Pancreas (tissue), 10 donors: Measurements from ENCODE around the gene ATAD3B. TPM values are rescaled to one million over a fixed set of nuclear protein-coding genes. Genes with fewer than 3 reads are reported as not detected.
"Not testable (repeated sequence)": the region's sequence is repeated elsewhere in the genome, so short reads cannot be mapped to it uniquely, and the experiment has no call there.

Experiments used
- ATAC-seq, 4 donors: fragments of 200-7000 bp; cut with Tn5 transposase; one replicate each; pipeline versions ENCODE4 v1.8.0 to v1.9.1; 2020; ENCODE audit warnings: mild to moderate bottlenecking in 4 of 4, moderate library complexity in 4 of 4
- DNase-seq, 6 donors: peaks; one replicate each; pipeline ENCODE4 v3.0.0-alpha.2; 2020
- FAIRE-seq: peaks from 2 replicates; lab custom pipeline; 2012; peaks lifted over from hg19 to GRCh38; lab: Jason Lieb, UNC
- H3K27ac ChIP-seq, 4 donors: fragments of 200-600 bp; sonication (generic); 1 replicate in 3 of 4; 2 replicates in 1 of 4; pipeline versions ENCODE4 v1.5.0 to v1.8.0; 2020
- H3K27me3 ChIP-seq, 4 donors: fragments of 200-600 bp; one replicate each; pipeline ENCODE4 v1.8.0; 2021
- H3K36me3 ChIP-seq, 3 donors: fragments of 200-600 bp; sonication (generic) in 1 of 3; one replicate each; pipeline versions ENCODE4 v1.5.0 to v1.8.0; 2020 to 2021
- H3K4me1 ChIP-seq, 3 donors: fragments of 200-600 bp; one replicate each; pipeline ENCODE4 v1.8.0; 2021
- H3K4me3 ChIP-seq, 4 donors: fragments of 200-600 bp; sonication (generic) in 2 of 4; one replicate each; pipeline versions ENCODE4 v1.5.0 to v1.8.0; 2020 to 2021
- H3K9me3 ChIP-seq, 4 donors: fragments of 200-600 bp; one replicate each; pipeline ENCODE4 v1.8.0; 2021
- WGBS, 2 donors: extraction: QIAGEN DNeasy Blood & Tissue Kit; methylation state at CpG; one replicate each; pipeline ENCODE4 v1.1.7; 2013; 5-methylcytosine and 5-hydroxymethylcytosine counted together
- intact Hi-C, 3 donors: fragments of 100-400 bp; cut with DNase I; formaldehyde crosslinking; loops; one replicate each; pipeline versions ENCODE4 v1.11.1 to v1.14.2; 2022
- polyA plus RNA-seq, 2 donors: library from polyadenylated mRNA; stranded (reverse); fragments of 200-250 nt; gene quantifications; one replicate each; pipeline ENCODE4 v1.2.3, GENCODE V29; 2013
- total RNA-seq, 6 donors: library from RNA; stranded (reverse); fragmentation: NEBNext Ultra II Directional in 4 of 6; extraction: Animal tissue kit (Norgen Biotek cat#: 25700) in 4 of 6; gene quantifications; one replicate each; pipeline versions ENCODE4 v1.2.1 to v1.2.4, GENCODE V29; 2021 to 2023
- TF ChIP-seq, protein P1 (sequence below), 4 donors: fragments of 200-600 bp; sonication (generic) in 3 of 4; IDR thresholded peaks; one replicate each; pipeline versions ENCODE4 v1.5.0 to v1.8.0; 2021; ENCODE audit warnings: antibody characterized with exemption in 4 of 4
- donor health status: healthy with polysubstance abuse.
- donor health status: DM: no; HTN: no; CAD: no; lungs with moderate emphysema.
- donor health status: DM: no; HTN: no; CAD: no.
- donor health status: control.
- donor health status: control.
- donor health status: Bipolar disorder and iron deficiency.
- donor health status: DM: yes; HTN: yes; CAD: no.
- donor health status: DM: no; HTN: no; CAD: no.
- donor health status: DM: no; HTN: no; CAD: no.
- donor health status: DM: yes; HTN: yes; CAD: no.

Gene ATAD3B
- total and polyA plus RNA-seq, 8 donors = 4.4 to 78.9 (median 12.9) TPM

DNA sequence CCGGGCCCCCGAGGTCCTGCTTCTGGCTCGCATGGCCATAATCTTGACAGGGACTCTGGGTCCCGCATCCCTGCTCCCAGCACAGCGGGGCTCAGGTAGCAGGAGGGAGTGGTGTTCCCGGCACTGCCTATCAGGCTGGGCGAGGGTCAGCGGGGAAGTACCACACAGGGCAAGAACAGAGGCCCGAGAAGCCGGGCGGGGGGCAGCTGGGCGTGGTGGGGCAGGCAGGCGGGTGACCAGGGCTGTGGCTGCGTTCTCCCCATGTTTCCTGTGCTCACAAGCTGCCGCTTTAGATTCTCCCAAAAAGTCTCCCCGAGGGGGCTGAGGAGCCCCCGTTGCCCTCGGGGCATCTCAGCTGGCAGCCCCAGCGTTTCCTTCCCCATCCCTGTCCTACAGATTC, 18.3 kb downstream of the ATAD3B start:
- Histone ChIP-seq H3K4me3 (no peak overlapping the region), H3K27me3 (no peaks in the 10 kb centered on the region), H3K36me3 (peaks cover 0 to 21% (median 0%) of the 10 kb centered on the region in 3 donors), H3K27ac (no peak overlapping the region), H3K4me1 (no peaks in the 10 kb centered on the region), H3K9me3 (no peaks in the 10 kb centered on the region)
- WGBS, 2 donors = 97 to 98% methylated on average over 19 of the region's 19 CpGs
- no peak for FAIRE-seq
- TF ChIP-seq, protein P1, sequence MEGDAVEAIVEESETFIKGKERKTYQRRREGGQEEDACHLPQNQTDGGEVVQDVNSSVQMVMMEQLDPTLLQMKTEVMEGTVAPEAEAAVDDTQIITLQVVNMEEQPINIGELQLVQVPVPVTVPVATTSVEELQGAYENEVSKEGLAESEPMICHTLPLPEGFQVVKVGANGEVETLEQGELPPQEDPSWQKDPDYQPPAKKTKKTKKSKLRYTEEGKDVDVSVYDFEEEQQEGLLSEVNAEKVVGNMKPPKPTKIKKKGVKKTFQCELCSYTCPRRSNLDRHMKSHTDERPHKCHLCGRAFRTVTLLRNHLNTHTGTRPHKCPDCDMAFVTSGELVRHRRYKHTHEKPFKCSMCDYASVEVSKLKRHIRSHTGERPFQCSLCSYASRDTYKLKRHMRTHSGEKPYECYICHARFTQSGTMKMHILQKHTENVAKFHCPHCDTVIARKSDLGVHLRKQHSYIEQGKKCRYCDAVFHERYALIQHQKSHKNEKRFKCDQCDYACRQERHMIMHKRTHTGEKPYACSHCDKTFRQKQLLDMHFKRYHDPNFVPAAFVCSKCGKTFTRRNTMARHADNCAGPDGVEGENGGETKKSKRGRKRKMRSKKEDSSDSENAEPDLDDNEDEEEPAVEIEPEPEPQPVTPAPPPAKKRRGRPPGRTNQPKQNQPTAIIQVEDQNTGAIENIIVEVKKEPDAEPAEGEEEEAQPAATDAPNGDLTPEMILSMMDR (IDR thresholded peaks at IDR 0.05) = no peak
- intact Hi-C loops = no loop called here
- DNase-seq = no peak
- no peak for ATAC-seq

DNA sequence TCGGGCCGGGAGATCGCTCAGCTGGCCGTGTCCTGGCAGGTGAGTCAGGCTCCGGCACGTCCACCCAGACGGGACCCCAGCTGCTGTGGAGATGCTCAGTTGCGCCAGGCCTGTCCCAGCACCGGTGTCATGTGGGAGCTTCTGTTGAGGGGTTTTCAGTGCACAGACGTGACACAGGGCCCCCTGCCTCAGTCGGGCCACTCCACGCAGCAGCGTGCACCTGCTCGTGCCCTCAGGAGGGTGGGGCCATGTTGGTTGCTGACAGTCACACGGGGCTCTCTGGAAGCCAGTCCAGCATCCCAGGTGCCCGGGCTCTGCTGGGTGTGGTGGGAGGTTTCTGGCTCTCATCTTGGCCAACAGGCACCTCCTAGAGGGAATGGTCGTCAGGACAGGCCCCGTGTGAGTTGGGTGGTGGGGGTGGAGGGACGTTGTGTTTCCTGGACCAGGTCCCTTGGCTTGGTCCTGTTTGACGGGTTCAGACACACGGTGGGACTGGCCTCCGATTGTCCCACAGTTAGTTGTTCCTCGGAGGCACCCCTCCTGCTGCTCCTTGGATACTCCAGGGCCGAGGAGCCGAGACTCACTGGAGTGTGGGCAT, 19.2 kb downstream of the ATAD3B start:
- no peak for FAIRE-seq
- peaks cover 0 to 21% (median 0%) of the 10 kb centered on the region in 3 donors for H3K36me3 ChIP-seq
- intact Hi-C loops = no loop called here

DNA sequence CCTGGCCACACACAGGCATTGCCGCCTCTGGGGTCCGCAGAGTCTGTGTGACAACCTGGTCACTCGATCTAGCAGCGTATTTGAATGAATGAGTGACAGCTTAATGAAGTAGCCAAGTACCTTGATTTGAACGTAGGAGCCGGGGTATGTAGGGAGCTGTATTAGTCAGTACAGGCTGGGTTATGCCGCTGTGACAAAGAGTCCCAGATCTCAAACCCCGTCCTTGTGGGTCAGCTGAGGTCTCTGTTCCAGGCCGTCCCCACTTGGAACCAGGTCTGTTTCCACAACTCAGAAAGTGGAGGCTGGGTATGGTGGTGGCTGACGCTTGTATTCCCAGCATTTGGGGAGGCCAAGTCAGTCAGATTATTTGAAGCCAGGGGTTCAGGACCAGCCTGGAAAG, 20.0 kb downstream of the ATAD3B start:
- Histone ChIP-seq H3K9me3 (no peaks in the 10 kb centered on the region), H3K27me3 (no peaks in the 10 kb centered on the region), H3K4me3 (no peak overlapping the region), H3K4me1 (no peaks in the 10 kb centered on the region), H3K36me3 (peaks cover 0 to 21% (median 0%) of the 10 kb centered on the region in 3 donors), H3K27ac (no peak overlapping the region)
- 97 to 99% methylated on average over 10 of the region's 10 CpGs for WGBS, 2 donors
- DNase-seq (no peak), ATAC-seq (no peak), FAIRE-seq (no peak)
- intact Hi-C loops = no loop called here
- TF ChIP-seq, protein P1 (IDR thresholded peaks at IDR 0.05) = no peak

More for the DNA sequence above, 19.2 kb downstream of the ATAD3B start:
- Histone ChIP-seq H3K27ac (no peak overlapping the region), H3K9me3 (no peaks in the 10 kb centered on the region), H3K4me1 (no peaks in the 10 kb centered on the region), H3K4me3 (no peak overlapping the region), H3K27me3 (no peaks in the 10 kb centered on the region)
- ATAC-seq (no peak), DNase-seq (no peak)
- WGBS, 2 donors = 95 to 98% methylated on average over 17 to 20 of the region's 25 CpGs
- TF ChIP-seq, protein P1 (IDR thresholded peaks at IDR 0.05) = no peak

DNA sequence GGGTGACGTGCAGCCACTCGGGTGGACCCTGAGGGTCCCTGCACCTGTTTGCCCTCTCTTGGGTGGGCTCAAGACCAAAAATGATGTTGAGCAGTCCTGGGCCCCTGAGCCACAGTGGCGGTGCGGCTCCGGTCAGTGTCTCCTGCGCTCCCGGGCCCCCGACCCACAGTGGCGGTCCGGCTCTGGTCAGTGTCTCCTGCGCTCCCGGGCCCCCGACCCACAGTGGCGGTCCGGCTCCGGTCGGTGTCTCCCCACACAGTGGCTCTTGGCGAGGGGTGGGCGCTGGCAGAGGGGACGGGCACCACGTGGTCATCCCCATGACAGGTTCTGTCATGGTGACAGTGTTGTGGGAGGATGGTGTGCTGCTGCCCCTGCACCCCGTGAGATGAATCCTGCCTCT, 22.7 kb downstream of the ATAD3B start:
- FAIRE-seq, H3K27me3 ChIP-seq, H3K4me3 ChIP-seq, DNase-seq, intact Hi-C loops, ATAC-seq, H3K9me3 ChIP-seq, H3K4me1 ChIP-seq, H3K36me3 ChIP-seq, H3K27ac ChIP-seq: not testable (repeated sequence)
- WGBS, 2 donors = 97 to 99% methylated on average over 21 to 22 of the region's 22 CpGs

DNA sequence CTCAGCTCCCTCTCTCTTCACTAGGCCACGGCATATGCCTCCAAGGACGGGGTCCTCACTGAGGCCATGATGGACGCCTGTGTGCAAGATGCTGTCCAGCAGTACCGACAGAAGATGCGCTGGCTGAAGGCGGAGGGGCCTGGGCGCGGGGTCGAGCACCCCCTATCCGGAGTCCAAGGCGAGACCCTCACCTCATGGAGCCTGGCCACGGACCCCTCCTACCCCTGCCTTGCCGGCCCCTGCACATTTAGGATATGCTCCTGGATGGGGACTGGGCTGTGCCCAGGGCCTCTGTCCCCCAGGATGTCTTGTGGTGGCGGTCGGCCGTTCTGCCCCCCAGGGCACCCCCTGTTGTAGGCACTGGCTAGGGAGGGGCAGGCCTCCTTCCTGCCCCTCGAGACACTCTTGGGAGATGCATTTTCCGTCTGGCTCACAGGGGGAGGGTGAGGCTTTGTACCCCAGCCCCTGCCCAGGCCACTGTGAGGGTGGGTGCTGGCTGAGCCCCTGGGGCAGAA, 24.0 kb downstream of the ATAD3B start:
- FAIRE-seq, H3K27me3 ChIP-seq, H3K4me3 ChIP-seq, H3K27ac ChIP-seq, H3K4me1 ChIP-seq, H3K36me3 ChIP-seq, H3K9me3 ChIP-seq, DNase-seq: not testable (repeated sequence)
- intact Hi-C loops = loop anchor here in 1 of 3 donors (5.0 kb wide), 1 partner anchor 53 kb away; no protein-coding TSS in a partner anchor
- peak in 1 of 4 donors; percentile 14 for ATAC-seq
- WGBS, 2 donors = 92 to 96% methylated on average over 17 to 18 of the region's 18 CpGs

DNA sequence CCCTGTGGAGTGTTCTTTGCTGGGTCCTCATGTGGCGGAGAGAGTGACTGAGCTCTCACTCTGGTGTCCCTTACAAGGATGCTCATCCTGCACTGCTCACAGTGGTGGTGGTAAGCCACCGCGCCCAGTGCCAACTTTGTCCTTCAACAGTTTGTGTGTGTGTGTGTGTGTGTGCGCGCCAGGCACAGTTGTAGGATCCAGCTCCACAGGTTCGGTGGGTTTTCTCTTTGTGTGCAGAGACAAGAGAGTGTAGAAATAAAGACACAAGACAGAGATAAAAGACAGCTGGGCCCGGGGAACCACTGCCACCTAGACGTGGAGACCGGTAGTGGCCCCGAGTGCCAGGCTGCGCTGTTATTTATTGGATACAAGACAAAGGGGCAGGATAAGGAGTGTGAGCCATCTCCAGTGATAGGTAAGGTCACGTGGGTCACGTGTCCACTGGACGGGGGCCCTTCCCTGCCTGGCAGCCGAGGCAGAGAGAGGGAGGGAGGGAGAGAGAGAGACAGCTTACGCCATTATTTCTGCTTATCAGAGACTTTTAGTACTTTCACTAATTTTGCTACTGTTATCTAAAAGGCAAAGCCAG, 33.3 kb downstream of the ATAD3B start:
- DNase-seq (peak; percentile 58 to 86 (median 76)), ATAC-seq (peak; percentile 66 to 79 (median 72))
- TF ChIP-seq, protein P1 (IDR thresholded peaks at IDR 0.05) = peak; percentile 52 to 64 (median 57)
- FAIRE-seq, H3K36me3 ChIP-seq, H3K27me3 ChIP-seq, intact Hi-C loops, H3K4me1 ChIP-seq, H3K9me3 ChIP-seq: not testable (repeated sequence)
- WGBS, 2 donors = 14 to 18% methylated on average over 16 of the region's 16 CpGs
- Histone ChIP-seq H3K4me3 (peak overlapping the region in 1 of 4 donors; percentile 30), H3K27ac (peak overlapping the region; percentile 58 to 76 (median 70))
